ENCODE results near the gene ANKIB1. TPM values are rescaled to one million over a fixed set of nuclear protein-coding genes. Genes with fewer than 3 reads are reported as not detected.

ANKIB1 gene
- total and polyA plus RNA-seq, 9 of the 15 experiments (the other 6 are each of a cell fraction or from before 2014, with no cell fraction given), result 5.9 to 25.2 (median 16.1) TPM

GRCh38 chr7:92423710-92424131 is 177.9 kb downstream of the ANKIB1 start (continued):
- TF ChIP-seq ETV1 (tag; conservative IDR thresholded peaks at IDR 0.05; ENCODE audit: low read depth), result no peak
- TF ChIP-seq TCF7L2 (IDR thresholded peaks at IDR 0.05; ENCODE audit: low read depth, low read length), result no peak
- TF ChIP-seq PHF20 (IDR thresholded peaks at IDR 0.05; ENCODE audit: partially characterized antibody), result peak; percentile 46
- TF ChIP-seq ZNF41 (CRISPR knock-in tag; conservative IDR thresholded peaks at IDR 0.05), result no peak
- TF ChIP-seq ZNF263 (CRISPR knock-in tag; IDR thresholded peaks at IDR 0.05; ENCODE audit: borderline replicate concordance), result no peak
- 0 out of 4 replicates have a peak, but pooled peaks of 1 of the 2 experiments have one; percentile 33 for TF ChIP-seq ARNT (IDR thresholded peaks at IDR 0.05)
- TF ChIP-seq LEF1 (IDR thresholded peaks at IDR 0.05), result 0 out of 2 replicates have a peak, but pooled peaks have one; percentile 10
- TF ChIP-seq OTX1 (CRISPR knock-in tag; IDR thresholded peaks at IDR 0.05), result peak; percentile 96; the same call in 1 of the 2 replicates
- no peak for TF ChIP-seq ZNF584 (CRISPR knock-in tag; IDR thresholded peaks at IDR 0.05; ENCODE audit: low read depth)
- TF ChIP-seq, protein P1, sequence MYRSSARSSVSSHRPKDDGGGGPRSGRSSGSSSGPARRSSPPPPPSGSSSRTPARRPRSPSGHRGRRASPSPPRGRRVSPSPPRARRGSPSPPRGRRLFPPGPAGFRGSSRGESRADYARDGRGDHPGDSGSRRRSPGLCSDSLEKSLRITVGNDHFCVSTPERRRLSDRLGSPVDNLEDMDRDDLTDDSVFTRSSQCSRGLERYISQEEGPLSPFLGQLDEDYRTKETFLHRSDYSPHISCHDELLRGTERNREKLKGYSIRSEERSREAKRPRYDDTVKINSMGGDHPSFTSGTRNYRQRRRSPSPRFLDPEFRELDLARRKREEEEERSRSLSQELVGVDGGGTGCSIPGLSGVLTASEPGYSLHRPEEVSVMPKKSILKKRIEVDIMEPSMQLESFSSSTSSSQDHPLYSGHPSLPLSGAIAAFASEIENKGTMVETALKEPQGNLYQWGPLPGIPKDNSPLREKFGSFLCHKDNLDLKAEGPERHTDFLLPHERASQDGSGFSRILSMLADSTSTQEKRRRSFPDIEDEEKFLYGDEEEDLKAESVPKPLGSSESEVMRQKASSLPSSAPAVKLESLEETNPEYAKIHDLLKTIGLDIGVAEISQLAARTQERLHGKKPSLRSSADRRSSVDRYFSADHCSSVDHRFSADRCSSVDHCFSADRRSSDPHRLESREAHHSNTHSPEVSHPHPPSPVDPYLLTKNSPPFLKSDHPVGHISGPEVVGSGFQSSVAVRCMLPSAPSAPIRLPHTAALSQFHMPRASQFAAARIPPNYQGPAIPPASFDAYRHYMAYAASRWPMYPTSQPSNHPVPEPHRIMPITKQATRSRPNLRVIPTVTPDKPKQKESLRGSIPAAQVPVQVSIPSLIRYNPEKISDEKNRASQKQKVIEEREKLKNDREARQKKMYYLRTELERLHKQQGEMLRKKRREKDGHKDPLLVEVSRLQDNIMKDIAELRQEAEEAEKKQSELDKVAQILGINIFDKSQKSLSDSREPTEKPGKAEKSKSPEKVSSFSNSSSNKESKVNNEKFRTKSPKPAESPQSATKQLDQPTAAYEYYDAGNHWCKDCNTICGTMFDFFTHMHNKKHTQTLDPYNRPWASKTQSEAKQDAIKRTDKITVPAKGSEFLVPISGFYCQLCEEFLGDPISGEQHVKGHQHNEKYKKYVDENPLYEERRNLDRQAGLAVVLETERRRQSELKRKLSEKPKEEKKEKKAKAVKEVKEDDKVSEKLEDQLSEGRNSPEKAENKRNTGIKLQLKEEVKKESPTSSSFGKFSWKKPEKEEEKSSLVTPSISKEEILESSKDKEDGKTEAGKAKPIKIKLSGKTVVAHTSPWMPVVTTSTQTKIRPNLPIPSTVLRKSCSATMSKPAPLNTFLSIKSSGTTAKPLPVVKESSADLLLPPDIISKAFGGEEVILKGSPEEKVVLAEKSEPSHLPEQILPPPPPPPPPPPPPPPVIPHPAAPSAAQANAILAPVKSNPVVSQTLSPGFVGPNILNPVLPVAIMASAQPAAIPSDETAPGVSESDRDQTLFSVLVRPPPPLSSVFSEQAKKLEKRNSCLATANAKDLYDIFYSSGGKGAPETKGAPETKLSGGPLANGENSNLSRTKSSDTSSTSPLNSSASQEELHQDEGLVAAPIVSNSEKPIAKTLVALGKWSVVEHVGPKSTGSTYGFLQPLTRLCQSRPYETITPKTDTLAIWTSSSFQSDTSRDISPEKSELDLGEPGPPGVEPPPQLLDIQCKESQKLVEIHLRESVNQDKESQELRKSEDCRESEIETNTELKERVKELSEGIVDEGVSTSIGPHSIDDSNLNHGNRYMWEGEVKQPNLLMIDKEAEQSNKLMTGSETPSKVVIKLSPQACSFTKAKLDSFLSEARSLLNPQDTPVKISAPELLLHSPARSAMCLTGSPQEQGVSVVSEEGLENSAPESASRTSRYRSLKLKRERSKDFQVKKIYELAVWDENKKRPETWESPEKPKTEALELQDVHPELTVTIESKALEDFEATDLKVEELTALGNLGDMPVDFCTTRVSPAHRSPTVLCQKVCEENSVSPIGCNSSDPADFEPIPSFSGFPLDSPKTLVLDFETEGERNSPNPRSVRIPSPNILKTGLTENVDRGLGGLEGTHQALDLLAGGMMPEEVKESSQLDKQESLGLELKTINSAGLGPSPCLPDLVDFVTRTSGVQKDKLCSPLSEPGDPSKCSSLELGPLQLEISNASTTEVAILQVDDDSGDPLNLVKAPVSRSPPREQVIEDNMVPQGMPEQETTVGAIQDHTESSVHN (IDR thresholded peaks at IDR 0.05; ENCODE audit: borderline replicate concordance in 1 of 2, low read depth in 1 of 2), result peak in 1 of 2 experiments; percentile 53; a peak in 1 of 4 replicates
- TF ChIP-seq HLTF (IDR thresholded peaks at IDR 0.05), result peak; percentile 95
- TF ChIP-seq CC2D1A (IDR thresholded peaks at IDR 0.05), result peak; percentile 45; the same call in 1 of the 2 replicates
- no peak for TF ChIP-seq POLR2G (IDR thresholded peaks at IDR 0.05; ENCODE audit: low read depth, low read length)
- no peak for TF ChIP-seq TEAD1 (CRISPR knock-in tag; IDR thresholded peaks at IDR 0.05)

All from K562 (cell line).